Measurements from ENCODE around the gene PRELP. TPM values are rescaled to one million over a fixed set of nuclear protein-coding genes. Genes with fewer than 3 reads are reported as not detected.

The PRELP gene
- total RNA-seq, 1 donor from 2014 or later: 0.07 TPM

- Histone ChIP-seq H3K4me2 (ENCODE audit: low read length) (no peak overlapping the region), H2AFZ (ENCODE audit: low read depth, low read length) (no peak overlapping the region), H3K9me3 (ENCODE audit: insufficient read depth, low read depth, low read length) (no peaks in the 10 kb centered on the region), H4K20me1 (ENCODE audit: insufficient read depth, low read length) (no peaks in the 10 kb centered on the region), H3K36me3 (ENCODE audit: insufficient read depth, low read length) (no peaks in the 10 kb centered on the region), H3K4me1 (ENCODE audit: insufficient read depth, low read length) (peaks cover 15% of the 10 kb centered on the region), H3K79me2 (ENCODE audit: insufficient read depth, low read length) (no peaks in the 10 kb centered on the region), H3K9ac (ENCODE audit: low read length) (no peak overlapping the region), H3K27me3 (ENCODE audit: insufficient read depth, low read length) (peaks cover 30% of the 10 kb centered on the region), H3K4me3 (ENCODE audit: insufficient read depth, low read depth, low read length) (no peak overlapping the region), H3K27ac (ENCODE audit: low read depth, low read length) (no peak overlapping the region)
- TF ChIP-seq CTCF (IDR thresholded peaks at IDR 0.05; ENCODE audit: insufficient read depth, low read depth, low read length) (no peak), EZH2 (IDR thresholded peaks at IDR 0.05; ENCODE audit: insufficient read depth, low read length) (no peak)
- DNase-seq (ENCODE audit: low read depth): no peak
- FAIRE-seq: no peak
- H3K9me3 Mint-ChIP-seq (ENCODE audit: unreplicated experiment): no peaks in the 10 kb centered on the region
- H3K36me3 Mint-ChIP-seq (ENCODE audit: low read depth, unreplicated experiment): no peaks in the 10 kb centered on the region
- no peak overlapping the region for H3K27ac Mint-ChIP-seq (ENCODE audit: unreplicated experiment)
- no peak overlapping the region for H3K4me3 Mint-ChIP-seq (ENCODE audit: unreplicated experiment)
- peaks cover 13% of the 10 kb centered on the region for H3K27me3 Mint-ChIP-seq (ENCODE audit: low read depth, unreplicated experiment)
- H3K4me1 Mint-ChIP-seq (ENCODE audit: low read depth, unreplicated experiment): peaks cover 20% of the 10 kb centered on the region
These were observed 4.0 kb downstream of the PRELP start for GRCh38 chr1:203479646-203480045.

- H3K27ac ChIP-seq (ENCODE audit: low read depth, low read length): no peak overlapping the region
- no peak overlapping the region for H3K4me3 ChIP-seq (ENCODE audit: insufficient read depth, low read depth, low read length)
- FAIRE-seq (peak; percentile 82), DNase-seq (ENCODE audit: low read depth) (peak; percentile 39)
- no peaks in the 10 kb centered on the region for H3K36me3 ChIP-seq (ENCODE audit: insufficient read depth, low read length)
- peaks cover 17% of the 10 kb centered on the region for H3K4me1 Mint-ChIP-seq (ENCODE audit: low read depth, unreplicated experiment)
- peak overlapping the region; percentile 63 for H3K4me2 ChIP-seq (ENCODE audit: low read length)
- TF ChIP-seq CTCF (IDR thresholded peaks at IDR 0.05; ENCODE audit: insufficient read depth, low read depth, low read length) (no peak), EZH2 (IDR thresholded peaks at IDR 0.05; ENCODE audit: insufficient read depth, low read length) (no peak)
- H3K4me1 ChIP-seq (ENCODE audit: insufficient read depth, low read length): peaks cover 15% of the 10 kb centered on the region
- H3K4me3 Mint-ChIP-seq (ENCODE audit: unreplicated experiment): no peak overlapping the region
- no peaks in the 10 kb centered on the region for H3K36me3 Mint-ChIP-seq (ENCODE audit: low read depth, unreplicated experiment)
- H3K9me3 ChIP-seq (ENCODE audit: insufficient read depth, low read depth, low read length): no peaks in the 10 kb centered on the region
- H3K79me2 ChIP-seq (ENCODE audit: insufficient read depth, low read length): no peaks in the 10 kb centered on the region
- no peaks in the 10 kb centered on the region for H4K20me1 ChIP-seq (ENCODE audit: insufficient read depth, low read length)
- no peak overlapping the region for H3K9ac ChIP-seq (ENCODE audit: low read length)
- no peak overlapping the region for H3K27ac Mint-ChIP-seq (ENCODE audit: unreplicated experiment)
- peak overlapping the region; percentile 71 for H2AFZ ChIP-seq (ENCODE audit: low read depth, low read length)
- peaks cover 27% of the 10 kb centered on the region for H3K27me3 ChIP-seq (ENCODE audit: insufficient read depth, low read length)
- H3K27me3 Mint-ChIP-seq (ENCODE audit: low read depth, unreplicated experiment): peaks cover 10% of the 10 kb centered on the region
- no peaks in the 10 kb centered on the region for H3K9me3 Mint-ChIP-seq (ENCODE audit: unreplicated experiment)
These were observed 4.5 kb downstream of the PRELP start for GRCh38 chr1:203480084-203480483.

- H3K4me3 ChIP-seq (ENCODE audit: insufficient read depth, low read depth, low read length): no peak overlapping the region
- FAIRE-seq: peak; percentile 74
These were observed 5.0 kb downstream of the PRELP start for GRCh38 chr1:203480525-203481084.

More at GRCh38 chr1:203480525-203481084, 5.0 kb downstream of the PRELP start:
- TF ChIP-seq CTCF (IDR thresholded peaks at IDR 0.05; ENCODE audit: insufficient read depth, low read depth, low read length) (no peak), EZH2 (IDR thresholded peaks at IDR 0.05; ENCODE audit: insufficient read depth, low read length) (no peak)
- Histone ChIP-seq H3K9me3 (ENCODE audit: insufficient read depth, low read depth, low read length) (no peaks in the 10 kb centered on the region), H2AFZ (ENCODE audit: low read depth, low read length) (peak overlapping the region; percentile 71), H3K4me1 (ENCODE audit: insufficient read depth, low read length) (peaks cover 15% of the 10 kb centered on the region), H3K27me3 (ENCODE audit: insufficient read depth, low read length) (peaks cover 24% of the 10 kb centered on the region), H3K9ac (ENCODE audit: low read length) (peak overlapping the region; percentile 14), H3K36me3 (ENCODE audit: insufficient read depth, low read length) (no peaks in the 10 kb centered on the region), H4K20me1 (ENCODE audit: insufficient read depth, low read length) (no peaks in the 10 kb centered on the region), H3K4me2 (ENCODE audit: low read length) (peak overlapping the region; percentile 63), H3K79me2 (ENCODE audit: insufficient read depth, low read length) (no peaks in the 10 kb centered on the region), H3K27ac (ENCODE audit: low read depth, low read length) (peak overlapping the region; percentile 16)
- peaks cover 2% of the 10 kb centered on the region for H3K36me3 Mint-ChIP-seq (ENCODE audit: low read depth, unreplicated experiment)
- H3K27me3 Mint-ChIP-seq (ENCODE audit: low read depth, unreplicated experiment): peaks cover 10% of the 10 kb centered on the region
- peak overlapping the region; percentile 88 for H3K27ac Mint-ChIP-seq (ENCODE audit: unreplicated experiment)
- peak; percentile 83 for DNase-seq (ENCODE audit: low read depth)
- no peaks in the 10 kb centered on the region for H3K9me3 Mint-ChIP-seq (ENCODE audit: unreplicated experiment)
- no peak overlapping the region for H3K4me3 Mint-ChIP-seq (ENCODE audit: unreplicated experiment)
- peaks cover 14% of the 10 kb centered on the region for H3K4me1 Mint-ChIP-seq (ENCODE audit: low read depth, unreplicated experiment)

All from astrocyte (in vitro differentiated cells and primary cell).